Activated CD4-positive, CD25-positive, alpha-beta regulatory T cell treated with anti-CD3 and anti-CD28 coated beads, Interleukin-2, amount 50 U/mL, for 72 hours (primary cell): ENCODE results near the gene TEAD2.
"Not testable (repeated sequence)": the region's sequence is repeated elsewhere in the genome, so short reads cannot be mapped to it uniquely, and the experiment has no call there.

Experiments
- DNase-seq: peaks from one replicate; pipeline ENCODE4 v3.0.0; 2021

The TEAD2 gene

GRCh38 chr19:49383599-49383998, 21.4 kb upstream of the TEAD2 start:
- no peak for DNase-seq

- no peak for DNase-seq
Measured at GRCh38 chr19:49382639-49383038, 20.4 kb upstream of the TEAD2 start.

GRCh38 chr19:49380391-49380790, 18.2 kb upstream of the TEAD2 start:
- no peak for DNase-seq

- no peak for DNase-seq
Measured at GRCh38 chr19:49378512-49378911, 16.3 kb upstream of the TEAD2 start.

- no peak for DNase-seq
Measured at GRCh38 chr19:49374665-49375434, 12.6 kb upstream of the TEAD2 start.

- DNase-seq, result not testable (repeated sequence)
Measured at GRCh38 chr19:49373174-49373573, 11.0 kb upstream of the TEAD2 start.

GRCh38 chr19:49371184-49371583, 9.0 kb upstream of the TEAD2 start:
- DNase-seq, result no peak

GRCh38 chr19:49368711-49369358, 6.6 kb upstream of the TEAD2 start:
- no peak for DNase-seq

- no peak for DNase-seq
Measured at GRCh38 chr19:49366110-49366509, 3.9 kb upstream of the TEAD2 start.

- DNase-seq, result no peak
Measured at GRCh38 chr19:49364083-49364737, 2.0 kb upstream of the TEAD2 start.

GRCh38 chr19:49363268-49364082, 1.3 kb upstream of the TEAD2 start, which contains the start of gene DKKL1:
DKKL1 (plus strand) TSS chr19:49363877; CDS start chr19:49363999, 122 bp downstream.
- DNase-seq, result peak; percentile 80

- DNase-seq, result no peak
Measured at GRCh38 chr19:49362929-49363267, 682 bp upstream of the TEAD2 start.

- no peak for DNase-seq
Measured at GRCh38 chr19:49361438-49362047, 673 bp downstream of the TEAD2 start.

- DNase-seq, result no peak
Measured at GRCh38 chr19:49359851-49360820, 2.1 kb downstream of the TEAD2 start.

GRCh38 chr19:49357186-49357585, 5.0 kb downstream of the TEAD2 start:
- DNase-seq, result no peak

GRCh38 chr19:49356382-49356781, 5.8 kb downstream of the TEAD2 start:
- no peak for DNase-seq

- DNase-seq, result no peak
Measured at GRCh38 chr19:49355909-49356353, 6.3 kb downstream of the TEAD2 start.

- no peak for DNase-seq
Measured at GRCh38 chr19:49349567-49349966, 12.6 kb downstream of the TEAD2 start.

GRCh38 chr19:49348305-49349189, 13.7 kb downstream of the TEAD2 start:
- no peak for DNase-seq

- DNase-seq, result no peak
Measured at GRCh38 chr19:49347835-49348234, 14.4 kb downstream of the TEAD2 start.
